GM18519 (cell line): Measurements from ENCODE around the gene APOB.

ENCODE experiments used
- ATAC-seq: cut with Tn5 transposase; IDR thresholded peaks from one replicate; pipeline ENCODE4 v1.9.1; 2021; ENCODE audit warnings: mild to moderate bottlenecking, moderate library complexity; ENCODE audit not compliant: unreplicated experiment, low FRiP score

Gene APOB

GRCh38 chr2:20955277-20956026 is 88.4 kb downstream of the APOB start:
- no peak for ATAC-seq

- no peak for ATAC-seq
These were observed 90.6 kb downstream of the APOB start for GRCh38 chr2:20953146-20953824.
